ENCODE results near the gene ADAMTS9.

ADAMTS9 gene

GRCh38 chr3:64685800-64686445 is 1.9 kb downstream of the ADAMTS9 start:
- DNase-seq (ENCODE audit: low read depth in 1 of 2, low spot score in 1 of 2), result no peak

GRCh38 chr3:64685331-64685799 is 2.4 kb downstream of the ADAMTS9 start:
- no peak for DNase-seq (ENCODE audit: low read depth in 1 of 2, low spot score in 1 of 2)

- DNase-seq (ENCODE audit: low read depth in 1 of 2, low spot score in 1 of 2), result no peak
Measured at GRCh38 chr3:64684715-64685261, 3.0 kb downstream of the ADAMTS9 start.

GRCh38 chr3:64681827-64682226 is 6.0 kb downstream of the ADAMTS9 start:
- DNase-seq (ENCODE audit: low read depth in 1 of 2, low spot score in 1 of 2), result no peak

- no peak for DNase-seq (ENCODE audit: low read depth in 1 of 2, low spot score in 1 of 2)
Measured at GRCh38 chr3:64681015-64681414, 6.8 kb downstream of the ADAMTS9 start.

GRCh38 chr3:64680334-64680733 is 7.5 kb downstream of the ADAMTS9 start:
- no peak for DNase-seq (ENCODE audit: low read depth in 1 of 2, low spot score in 1 of 2)

- no peak for DNase-seq (ENCODE audit: low read depth in 1 of 2, low spot score in 1 of 2)
Measured at GRCh38 chr3:64677961-64678716, 9.7 kb downstream of the ADAMTS9 start.

- no peak for DNase-seq (ENCODE audit: low read depth in 1 of 2, low spot score in 1 of 2)
Measured at GRCh38 chr3:64676831-64677230, 11.0 kb downstream of the ADAMTS9 start.

GRCh38 chr3:64675687-64676247 is 12.0 kb downstream of the ADAMTS9 start:
- DNase-seq (ENCODE audit: low read depth in 1 of 2, low spot score in 1 of 2), result no peak

- no peak for DNase-seq (ENCODE audit: low read depth in 1 of 2, low spot score in 1 of 2)
Measured at GRCh38 chr3:64674591-64675076, 13.2 kb downstream of the ADAMTS9 start.

- no peak for DNase-seq (ENCODE audit: low read depth in 1 of 2, low spot score in 1 of 2)
Measured at GRCh38 chr3:64673159-64673715, 14.6 kb downstream of the ADAMTS9 start.

GRCh38 chr3:64668582-64669510 is 19.0 kb downstream of the ADAMTS9 start:
- DNase-seq (ENCODE audit: low read depth in 1 of 2, low spot score in 1 of 2), result no peak

GRCh38 chr3:64667887-64668581 is 19.8 kb downstream of the ADAMTS9 start:
- no peak for DNase-seq (ENCODE audit: low read depth in 1 of 2, low spot score in 1 of 2)

GRCh38 chr3:64667138-64667537 is 20.7 kb downstream of the ADAMTS9 start:
- DNase-seq (ENCODE audit: low read depth in 1 of 2, low spot score in 1 of 2), result no peak

GRCh38 chr3:64666171-64666588 is 21.6 kb downstream of the ADAMTS9 start:
- DNase-seq (ENCODE audit: low read depth in 1 of 2, low spot score in 1 of 2), result no peak

- DNase-seq (ENCODE audit: low read depth in 1 of 2, low spot score in 1 of 2), result no peak
Measured at GRCh38 chr3:64664397-64664796, 23.4 kb downstream of the ADAMTS9 start.

- no peak for DNase-seq (ENCODE audit: low read depth in 1 of 2, low spot score in 1 of 2)
Measured at GRCh38 chr3:64659617-64659978, 28.2 kb downstream of the ADAMTS9 start.

- no peak for DNase-seq (ENCODE audit: low read depth in 1 of 2, low spot score in 1 of 2)
Measured at GRCh38 chr3:64658001-64658400, 29.8 kb downstream of the ADAMTS9 start.

- no peak for DNase-seq (ENCODE audit: low read depth in 1 of 2, low spot score in 1 of 2)
Measured at GRCh38 chr3:64656544-64656943, 31.3 kb downstream of the ADAMTS9 start.

GRCh38 chr3:64655160-64655559 is 32.6 kb downstream of the ADAMTS9 start:
- DNase-seq (ENCODE audit: low read depth in 1 of 2, low spot score in 1 of 2), result no peak
